ENCODE results near the gene JARID2.

DNA sequence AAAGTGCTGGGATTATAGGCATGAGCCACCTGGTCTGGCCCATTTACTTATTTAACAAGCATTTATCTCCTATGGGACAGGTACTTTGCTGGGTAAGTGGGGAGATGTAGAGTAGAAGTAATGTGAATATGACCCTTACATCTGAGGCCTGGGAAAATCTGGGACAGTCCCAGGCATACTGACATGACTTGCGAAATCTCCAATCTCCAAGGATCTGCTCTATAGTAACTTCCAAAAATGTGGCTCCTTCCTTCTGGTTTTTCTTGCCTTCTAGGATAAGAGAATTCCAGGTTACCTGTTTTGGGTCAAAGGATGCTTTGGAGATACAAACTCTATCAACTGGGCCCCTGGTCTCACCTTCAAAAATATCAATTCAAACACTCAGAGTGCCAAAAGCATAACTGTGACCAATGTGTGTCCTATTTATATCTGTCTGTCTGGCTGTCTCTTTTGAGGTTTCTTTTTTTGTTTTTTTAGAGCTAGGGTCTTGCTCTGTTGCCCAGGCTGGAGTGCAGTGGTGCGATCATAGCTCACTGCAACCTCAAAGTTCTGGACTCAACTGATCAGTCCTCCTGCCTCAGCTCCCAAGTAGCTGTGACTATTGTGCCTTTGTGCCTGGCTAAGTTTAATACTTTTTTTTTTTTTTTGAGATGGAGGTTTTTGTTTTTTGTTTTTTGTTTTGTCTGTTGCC is 11.7 kb upstream of the JARID2 start:
- no peak for TF ChIP-seq CTCF (IDR thresholded peaks at IDR 0.05)
- TF ChIP-seq POLR2A (IDR thresholded peaks at IDR 0.05), result no peak
- TF ChIP-seq EP300 (IDR thresholded peaks at IDR 0.05), result no peak
- no peak for TF ChIP-seq POLR2AphosphoS5 (IDR thresholded peaks at IDR 0.05)

Data from sigmoid colon (tissue), 4 donors.